Activated CD8-positive, alpha-beta T cell treated with anti-CD3 and anti-CD28 coated beads, Interleukin-2, amount 10 ng/mL, durations not matched to agents 7 days and 5 days (primary cell): ENCODE measurements around the gene PANK4. TPM values are rescaled to one million over a fixed set of nuclear protein-coding genes. Genes with fewer than 3 reads are reported as not detected.
A peak's percentile ranks its signal among the peaks of the same experiment; 100 is the strongest.

Source experiments
- ATAC-seq: fragments of 150-1000 bp; cut with Tn5 transposase; one replicate; pipeline ENCODE4 v1.10.0; 2021; ENCODE audit warnings: moderate library complexity
- CTCF ChIA-PET: fragments of 350-600 bp; sonication (Branson Sonifier 250); formaldehyde crosslinking; loops from one replicate; lab custom pipeline; 2021; ENCODE audit warnings: antibody characterized with exemption; lab: Charles Lee
- POLR2A ChIA-PET: fragments of 350-600 bp; sonication (Branson Sonifier 250); formaldehyde crosslinking; loops from one replicate; lab custom pipeline; 2021; ENCODE audit warnings: antibody characterized with exemption; lab: Charles Lee
- DNase-seq: peaks from one replicate; pipeline ENCODE4 v3.0.0-alpha.2; 2020
- H3K27ac Mint-ChIP-seq: one replicate; pipeline ENCODE4 v1.8.0; 2021; ENCODE audit warnings: mild to moderate bottlenecking, mixed read lengths
- H3K27me3 Mint-ChIP-seq: one replicate; pipeline ENCODE4 v1.8.0; 2021; ENCODE audit warnings: low read depth, mixed read lengths
- H3K36me3 Mint-ChIP-seq: one replicate; pipeline ENCODE4 v1.8.0; 2021; ENCODE audit warnings: low read depth, mixed read lengths
- H3K4me1 Mint-ChIP-seq: one replicate; pipeline ENCODE4 v1.8.0; 2021; ENCODE audit warnings: low read depth, mixed read lengths
- H3K4me3 Mint-ChIP-seq: one replicate; pipeline ENCODE4 v1.8.0; 2021; ENCODE audit warnings: mild to moderate bottlenecking, mixed read lengths
- H3K9me3 Mint-ChIP-seq: one replicate; pipeline ENCODE4 v1.8.0; 2022; ENCODE audit warnings: mixed read lengths; ENCODE audit not compliant: insufficient read depth
- total RNA-seq, 2 experiments: library from RNA; stranded (reverse); gene quantifications; one replicate each; pipeline ENCODE4 v1.2.3, GENCODE V29; 2021

Gene PANK4
- total RNA-seq, 2 experiments from 2014 or later = 55.9 to 66.8 TPM

DNA sequence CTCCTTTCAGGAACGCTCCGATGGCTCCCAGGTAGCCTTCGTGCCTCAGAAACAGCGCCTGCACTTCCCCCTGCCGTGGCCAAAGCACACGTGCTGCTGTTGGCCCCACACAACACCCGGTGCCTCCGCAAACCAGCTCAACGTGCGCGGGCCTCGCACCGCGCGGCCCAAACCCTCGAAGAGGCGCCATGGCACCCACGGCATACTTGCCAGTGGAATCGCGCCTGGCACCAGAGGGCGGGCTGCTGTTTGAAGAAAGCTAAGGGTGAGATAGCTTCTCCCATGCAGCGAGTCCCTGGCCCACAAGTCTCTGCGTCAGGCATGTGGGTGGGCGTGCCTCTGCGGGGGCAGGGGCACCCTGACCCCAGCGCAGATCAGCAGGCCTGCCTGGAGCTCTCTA is 7.9 kb downstream of the PANK4 start:
- Mint-ChIP-seq H3K9me3 (no peaks in the 10 kb centered on the region), H3K4me3 (no peak overlapping the region), H3K27me3 (no peaks in the 10 kb centered on the region), H3K27ac (no peak overlapping the region), H3K4me1 (peaks cover 15% of the 10 kb centered on the region), H3K36me3 (peaks cover 40% of the 10 kb centered on the region)
- DNase-seq (no peak), ATAC-seq (no peak)
- ChIA-PET POLR2A (interaction anchor here (0.6 to 0.9 kb wide), 2 partner anchors 8 to 43 kb away, joined by 3 to 4 read pairs; partner anchors contain the start of gene PANK4), CTCF (no interaction called here)

DNA sequence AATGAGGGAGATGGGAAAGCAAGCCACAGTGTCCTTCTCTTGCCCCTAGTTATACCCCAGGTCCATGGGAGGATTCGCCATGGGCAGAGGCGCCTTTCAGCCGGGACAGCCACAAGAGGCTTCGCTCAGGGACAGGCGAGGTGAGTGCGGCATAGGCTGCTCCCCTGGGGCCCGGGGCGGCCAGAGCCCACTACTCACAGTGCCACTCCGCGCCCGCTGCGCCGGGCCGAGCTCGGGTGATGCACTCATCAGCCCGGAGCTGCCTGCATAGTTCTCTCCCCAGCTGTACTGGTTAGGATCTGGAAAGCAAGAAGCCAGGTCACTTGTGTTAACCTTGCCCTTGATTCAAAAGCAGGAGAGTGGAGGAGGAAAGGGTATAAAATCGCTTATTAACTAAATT is 8.4 kb downstream of the PANK4 start:
- H3K9me3 Mint-ChIP-seq = no peaks in the 10 kb centered on the region
- POLR2A ChIA-PET = interaction anchor here (0.6 to 0.9 kb wide), 2 partner anchors 9 to 43 kb away, joined by 3 to 4 read pairs; partner anchors contain the start of gene PANK4
- no peak overlapping the region for H3K4me3 Mint-ChIP-seq

DNA sequence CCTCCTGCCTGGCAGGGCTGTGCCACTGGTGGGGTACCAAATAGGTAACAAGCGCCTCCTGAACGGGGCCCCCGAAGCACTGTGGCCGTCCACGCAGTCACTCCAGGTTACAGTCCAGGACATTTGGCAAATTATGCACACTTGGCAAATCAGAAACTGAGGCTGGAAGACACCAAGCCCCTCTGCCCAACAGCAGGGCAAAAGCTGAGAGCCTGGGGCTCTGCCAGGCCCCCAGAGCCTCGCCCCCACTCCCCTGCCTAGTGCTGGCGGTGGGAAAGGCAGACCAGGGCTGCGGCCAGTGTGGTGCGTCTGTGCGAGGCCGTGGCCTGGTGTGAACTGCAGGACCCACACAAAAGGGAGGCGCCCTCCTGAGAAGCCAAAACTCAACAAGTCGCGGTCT is 9.4 kb downstream of the PANK4 start:
- ChIA-PET POLR2A (no interaction called here), CTCF (interaction anchor here (0.7 kb wide), 1 partner anchor 54 kb away, joined by 3 read pairs; no protein-coding TSS in a partner anchor)
- H3K4me1 Mint-ChIP-seq = no peaks in the 10 kb centered on the region
- no peaks in the 10 kb centered on the region for H3K27me3 Mint-ChIP-seq
- ATAC-seq (no peak), DNase-seq (no peak)
- no peaks in the 10 kb centered on the region for H3K9me3 Mint-ChIP-seq
- no peak overlapping the region for H3K4me3 Mint-ChIP-seq
- peaks cover 30% of the 10 kb centered on the region for H3K36me3 Mint-ChIP-seq
- H3K27ac Mint-ChIP-seq = no peak overlapping the region

More for the DNA sequence above, 8.4 kb downstream of the PANK4 start:
- Mint-ChIP-seq H3K4me1 (peaks cover 9% of the 10 kb centered on the region), H3K27me3 (no peaks in the 10 kb centered on the region), H3K27ac (no peak overlapping the region), H3K36me3 (peaks cover 38% of the 10 kb centered on the region)
- DNase-seq (no peak), ATAC-seq (no peak)
- CTCF ChIA-PET = no interaction called here

DNA sequence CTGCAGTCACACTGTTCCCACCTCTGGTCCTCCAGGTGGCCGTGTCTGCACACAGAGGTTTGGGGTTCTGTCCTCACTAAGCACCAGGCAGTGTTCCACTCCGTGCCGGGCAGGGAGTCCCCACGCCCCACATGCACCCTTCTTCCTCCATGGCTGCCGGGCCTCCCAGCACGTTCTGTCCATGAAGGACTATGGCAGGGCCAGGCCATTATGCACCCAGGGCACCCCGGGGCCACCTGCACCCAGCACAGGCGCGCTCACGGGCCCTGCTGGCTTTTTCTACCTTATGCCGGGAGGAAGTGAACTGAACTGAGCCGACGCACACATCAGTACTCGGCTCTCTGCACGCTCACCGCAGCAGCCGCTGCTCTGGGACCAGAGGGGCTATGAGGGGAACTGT is 10.3 kb downstream of the PANK4 start:
- Mint-ChIP-seq H3K27me3 (no peaks in the 10 kb centered on the region), H3K9me3 (no peaks in the 10 kb centered on the region), H3K27ac (no peak overlapping the region), H3K4me3 (no peak overlapping the region), H3K36me3 (peaks cover 35% of the 10 kb centered on the region), H3K4me1 (no peaks in the 10 kb centered on the region)
- DNase-seq (no peak), ATAC-seq (no peak)
- ChIA-PET POLR2A (no interaction called here), CTCF (no interaction called here)

DNA sequence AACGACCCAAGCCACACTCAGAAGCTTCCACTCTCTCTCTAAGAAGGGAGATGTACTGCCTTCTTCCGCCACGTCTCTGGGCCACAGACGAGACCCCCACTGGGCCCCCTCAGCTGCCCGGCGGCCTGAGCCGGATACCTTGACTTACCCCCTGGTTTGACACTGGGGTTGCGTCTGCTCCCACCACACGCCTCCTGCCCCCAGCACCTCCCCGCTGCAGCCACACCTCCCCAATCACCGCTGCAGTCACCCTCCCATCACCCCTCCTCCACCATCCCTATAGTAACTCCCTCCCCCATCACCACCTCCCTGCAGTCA is 10.7 kb downstream of the PANK4 start:
- Mint-ChIP-seq H3K27ac (no peak overlapping the region), H3K9me3 (no peaks in the 10 kb centered on the region), H3K36me3 (peaks cover 31% of the 10 kb centered on the region), H3K4me3 (no peak overlapping the region), H3K27me3 (no peaks in the 10 kb centered on the region), H3K4me1 (no peaks in the 10 kb centered on the region)
- ChIA-PET POLR2A (no interaction called here), CTCF (interaction anchor here (1.5 kb wide), 1 partner anchor 9 kb away, joined by 3 read pairs; no protein-coding TSS in a partner anchor)
- ATAC-seq (no peak), DNase-seq (no peak)

DNA sequence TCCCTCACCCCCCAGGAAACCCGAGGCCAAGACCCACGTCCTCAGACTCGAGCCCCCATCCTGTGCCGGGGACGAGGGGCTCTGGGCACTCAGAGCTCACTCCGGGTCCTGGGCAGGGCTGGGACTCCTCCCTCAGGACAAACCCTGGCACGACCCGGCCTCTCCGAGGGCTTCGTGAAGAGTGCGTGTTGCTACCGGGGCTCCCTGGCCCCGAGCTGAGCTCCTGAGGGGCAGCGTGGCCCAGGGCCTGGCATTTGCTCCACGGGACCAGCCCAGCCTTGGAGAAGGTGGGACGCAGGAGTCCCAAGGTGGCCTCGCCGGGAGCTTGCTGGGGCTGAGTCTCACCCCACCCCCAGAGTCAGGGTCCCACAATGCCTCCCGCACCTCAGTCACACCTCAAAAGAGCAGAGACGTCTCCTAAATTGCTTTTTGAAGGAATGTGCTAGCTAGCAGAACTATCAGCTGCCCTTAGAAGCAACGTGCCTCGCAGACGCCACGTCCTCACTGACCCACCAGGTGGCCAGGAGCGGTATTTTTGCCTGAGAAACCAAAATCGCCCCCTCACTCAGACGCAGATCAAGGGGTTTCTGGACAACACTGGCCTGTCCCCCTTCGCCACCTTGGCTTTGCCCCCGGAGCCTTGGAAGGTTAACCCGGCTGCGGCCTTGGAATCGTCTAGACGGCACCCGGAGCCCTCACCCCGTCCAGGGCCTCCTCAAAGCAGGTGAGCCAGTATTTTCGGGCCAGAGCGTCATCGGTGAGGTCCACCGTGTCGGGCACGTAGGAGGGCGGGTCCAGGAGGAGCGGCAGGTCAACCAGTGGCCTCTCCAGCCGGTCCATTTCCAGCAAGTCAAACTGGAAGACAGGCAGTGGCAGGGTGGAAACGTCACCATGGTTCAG is 11.3 kb downstream of the PANK4 start:
- H3K4me1 Mint-ChIP-seq = no peaks in the 10 kb centered on the region
- no peaks in the 10 kb centered on the region for H3K9me3 Mint-ChIP-seq
- POLR2A ChIA-PET = no interaction called here
- no peaks in the 10 kb centered on the region for H3K27me3 Mint-ChIP-seq
- DNase-seq (no peak), ATAC-seq (no peak)
- H3K4me3 Mint-ChIP-seq = no peak overlapping the region
- peaks cover 28% of the 10 kb centered on the region for H3K36me3 Mint-ChIP-seq
- no peak overlapping the region for H3K27ac Mint-ChIP-seq
- CTCF ChIA-PET = interaction anchor here (1.5 kb wide), 1 partner anchor 9 kb away, joined by 3 read pairs; no protein-coding TSS in a partner anchor

DNA sequence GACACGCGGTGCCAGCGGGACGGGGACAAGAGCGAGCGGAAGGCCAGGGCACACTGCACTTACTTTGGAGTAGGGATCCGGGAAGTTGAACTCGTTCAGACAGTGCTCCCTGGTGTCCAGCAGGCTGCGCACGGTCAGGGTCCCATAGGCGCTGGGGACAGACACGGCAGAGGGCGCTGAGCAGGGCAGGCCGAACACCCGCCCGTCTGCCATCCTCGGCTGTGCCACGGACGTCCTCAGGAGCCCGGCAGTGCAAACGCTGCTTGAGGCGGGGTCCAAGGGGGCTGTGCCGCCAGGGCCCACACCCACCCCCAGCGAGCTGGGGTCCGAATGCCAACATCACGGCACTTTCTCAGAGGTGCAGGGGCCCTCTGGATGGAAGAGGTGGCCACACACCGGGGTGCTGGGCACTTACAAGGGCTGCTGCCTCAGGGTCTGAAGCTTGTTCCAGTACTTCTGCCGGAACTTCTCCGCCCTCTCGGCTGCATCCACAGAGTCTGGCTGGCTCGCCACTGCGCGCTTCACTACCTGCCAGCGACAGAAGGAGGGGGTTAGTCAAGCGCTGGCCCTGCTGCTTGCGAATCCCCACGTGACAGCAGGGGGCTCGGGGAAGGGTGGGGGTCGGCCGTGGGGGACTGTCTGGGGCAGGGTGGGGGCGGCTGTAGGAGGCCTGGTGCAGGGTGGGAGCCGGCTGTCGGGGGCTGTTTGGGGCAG is 12.3 kb downstream of the PANK4 start:
- no peak overlapping the region for H3K27ac Mint-ChIP-seq
- no peak for DNase-seq
- H3K36me3 Mint-ChIP-seq = peaks cover 33% of the 10 kb centered on the region
- no peak for ATAC-seq
- ChIA-PET POLR2A (no interaction called here), CTCF (interaction anchor here (0.7 to 1.5 kb wide), 2 partner anchors 10 to 132 kb away, joined by 3 read pairs; no protein-coding TSS in a partner anchor)
- no peaks in the 10 kb centered on the region for H3K27me3 Mint-ChIP-seq
- H3K4me3 Mint-ChIP-seq = no peak overlapping the region
- no peaks in the 10 kb centered on the region for H3K4me1 Mint-ChIP-seq
- H3K9me3 Mint-ChIP-seq = no peaks in the 10 kb centered on the region

DNA sequence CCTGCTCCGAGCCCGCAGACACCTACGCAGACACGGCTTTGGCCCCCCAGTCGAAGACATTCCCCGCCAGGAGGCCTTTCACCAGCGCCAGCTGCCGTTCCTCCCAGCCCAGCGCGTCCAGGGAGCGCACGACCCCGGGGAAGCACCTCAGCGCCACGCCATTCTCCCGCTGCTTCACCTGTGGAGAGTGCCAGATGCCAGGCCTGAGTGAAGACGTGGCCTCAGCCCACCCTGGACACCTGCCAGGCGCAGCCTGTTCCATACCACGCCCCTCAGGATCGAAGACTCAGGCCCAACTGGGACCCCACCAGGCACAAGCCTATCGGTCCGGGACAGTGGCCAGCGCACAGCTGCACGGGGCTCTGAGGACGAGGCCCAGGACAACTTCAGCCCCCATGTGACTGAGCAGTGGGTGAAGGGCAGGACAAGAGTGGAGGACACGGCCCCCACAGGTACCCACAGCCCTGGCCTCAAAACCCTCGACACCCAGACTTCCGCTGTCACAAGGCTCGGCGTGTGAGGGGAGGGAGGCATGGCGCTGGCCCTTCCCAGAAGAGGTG is 13.5 kb downstream of the PANK4 start:
- ChIA-PET POLR2A (no interaction called here), CTCF (no interaction called here)
- no peak for ATAC-seq
- no peak for DNase-seq
- H3K27ac Mint-ChIP-seq = peak overlapping the region; percentile 55
- H3K4me3 Mint-ChIP-seq = no peak overlapping the region
- H3K9me3 Mint-ChIP-seq = no peaks in the 10 kb centered on the region
- peaks cover 30% of the 10 kb centered on the region for H3K36me3 Mint-ChIP-seq
- no peaks in the 10 kb centered on the region for H3K27me3 Mint-ChIP-seq
- H3K4me1 Mint-ChIP-seq = no peaks in the 10 kb centered on the region

DNA sequence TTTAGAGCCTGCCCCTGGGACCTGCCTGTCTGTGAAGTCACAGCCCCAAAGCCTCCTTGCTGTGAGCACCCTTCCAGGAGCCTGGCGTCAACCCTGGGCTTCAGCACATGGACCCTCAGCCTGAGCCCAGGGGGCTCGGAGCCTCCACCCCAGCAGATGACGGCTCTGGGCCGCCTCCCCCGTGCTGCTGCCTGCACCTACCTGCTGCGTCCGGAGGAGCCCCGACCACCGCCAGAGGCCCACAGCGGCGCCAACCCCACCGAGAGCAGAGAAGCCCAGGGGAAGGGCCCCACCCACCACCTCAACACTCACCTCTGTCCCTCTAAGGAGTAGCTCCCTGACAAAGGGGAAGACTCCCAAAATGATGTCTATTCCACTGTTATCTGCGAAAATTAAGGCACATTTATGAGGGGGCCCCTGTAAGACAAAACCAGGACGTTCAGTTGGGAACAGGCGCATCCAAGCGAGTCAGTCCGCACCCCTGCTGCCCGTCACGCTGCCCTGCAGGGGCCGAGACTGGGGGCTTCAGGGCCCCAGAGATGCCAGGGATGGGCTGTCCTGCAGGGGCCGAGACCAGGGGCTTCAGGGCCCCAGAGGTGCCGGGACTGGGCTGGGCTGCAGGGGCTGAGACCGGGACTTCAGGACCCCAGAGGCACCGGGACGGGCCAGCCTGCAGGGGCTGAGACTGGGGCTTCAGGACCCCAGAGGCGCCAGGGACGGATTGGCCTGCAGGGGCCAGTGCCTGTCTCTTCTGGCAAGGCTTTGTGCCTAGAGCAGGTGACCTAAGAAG is 15.8 kb downstream of the PANK4 start:
- H3K27ac Mint-ChIP-seq = no peak overlapping the region
- H3K4me1 Mint-ChIP-seq = no peaks in the 10 kb centered on the region
- ATAC-seq = no peak
- CTCF ChIA-PET = no interaction called here
- no peaks in the 10 kb centered on the region for H3K27me3 Mint-ChIP-seq
- H3K9me3 Mint-ChIP-seq = no peaks in the 10 kb centered on the region
- POLR2A ChIA-PET = interaction anchor here (1.4 kb wide), 1 partner anchor 14 kb away, joined by 4 read pairs; no protein-coding TSS in a partner anchor
- H3K36me3 Mint-ChIP-seq = peaks cover 24% of the 10 kb centered on the region
- no peak overlapping the region for H3K4me3 Mint-ChIP-seq
- no peak for DNase-seq

DNA sequence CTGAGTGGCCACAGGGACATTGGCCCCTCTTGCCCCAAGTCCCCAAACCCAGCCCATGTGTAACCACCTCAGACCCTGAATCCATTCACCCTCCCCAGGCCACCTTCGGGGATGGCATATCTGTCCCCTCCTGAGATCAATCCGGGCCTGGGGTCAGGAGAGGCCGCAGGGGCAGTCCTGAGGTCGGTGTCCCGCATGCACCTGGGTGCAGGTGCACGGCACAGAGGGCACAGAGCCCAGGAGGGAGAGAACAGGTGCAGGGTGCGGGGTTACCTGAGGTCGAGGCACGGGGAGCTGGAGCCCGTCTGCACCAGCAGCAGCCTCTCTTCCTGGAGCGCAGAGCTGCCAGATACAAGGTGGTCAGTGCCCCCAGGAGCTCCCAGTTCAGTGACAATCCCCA is 16.8 kb downstream of the PANK4 start:
- CTCF ChIA-PET = no interaction called here
- POLR2A ChIA-PET = interaction anchor here (1.4 kb wide), 1 partner anchor 15 kb away, joined by 4 read pairs; no protein-coding TSS in a partner anchor
- DNase-seq = no peak
- no peak overlapping the region for H3K27ac Mint-ChIP-seq
- no peaks in the 10 kb centered on the region for H3K27me3 Mint-ChIP-seq
- no peaks in the 10 kb centered on the region for H3K4me1 Mint-ChIP-seq
- H3K9me3 Mint-ChIP-seq = no peaks in the 10 kb centered on the region
- ATAC-seq = no peak
- peaks cover 20% of the 10 kb centered on the region for H3K36me3 Mint-ChIP-seq
- no peak overlapping the region for H3K4me3 Mint-ChIP-seq

DNA sequence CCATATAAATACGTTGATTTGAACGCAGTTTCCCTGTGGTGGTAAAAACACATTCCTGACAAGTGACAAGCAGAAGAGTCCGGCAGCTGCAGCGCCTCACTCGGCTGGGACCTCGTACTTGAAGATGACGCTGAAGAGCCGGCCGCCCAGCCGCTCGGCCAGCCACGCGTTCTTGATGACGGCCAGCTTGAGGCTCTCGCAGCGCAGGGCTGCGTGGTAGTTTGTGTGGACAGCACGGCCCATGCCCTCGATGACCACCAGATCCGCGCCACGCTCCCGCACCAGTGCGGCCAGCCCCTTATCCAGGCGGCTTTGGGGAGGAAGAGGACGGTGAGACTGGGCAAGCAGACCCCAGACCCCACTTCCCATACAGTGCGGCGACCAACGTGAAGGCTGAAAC is 17.6 kb downstream of the PANK4 start:
- H3K36me3 Mint-ChIP-seq = peaks cover 19% of the 10 kb centered on the region

More for the DNA sequence above, 17.6 kb downstream of the PANK4 start:
- ATAC-seq (no peak), DNase-seq (no peak)
- H3K27ac Mint-ChIP-seq = no peak overlapping the region
- no peaks in the 10 kb centered on the region for H3K9me3 Mint-ChIP-seq
- no peaks in the 10 kb centered on the region for H3K4me1 Mint-ChIP-seq
- CTCF ChIA-PET = no interaction called here
- no peak overlapping the region for H3K4me3 Mint-ChIP-seq
- POLR2A ChIA-PET = no interaction called here
- H3K27me3 Mint-ChIP-seq = no peaks in the 10 kb centered on the region
